Activated CD4-positive, alpha-beta T cell treated with anti-CD3 and anti-CD28 coated beads, Interleukin-2, amount 10 ng/mL, durations not matched to agents 7 days and 5 days (primary cell): ENCODE results near the gene CAPN1. TPM values are rescaled to one million over a fixed set of nuclear protein-coding genes. Genes with fewer than 3 reads are reported as not detected.
"Not testable (repeated sequence)": the region's sequence is repeated elsewhere in the genome, so short reads cannot be mapped to it uniquely, and the experiment has no call there.

Experiments used
- CTCF ChIA-PET: fragments of 350-600 bp; sonication (Branson Sonifier 250); formaldehyde crosslinking; loops from one replicate; lab custom pipeline; 2021; ENCODE audit warnings: antibody characterized with exemption; lab: Charles Lee
- POLR2A ChIA-PET: fragments of 350-600 bp; sonication (Branson Sonifier 250); formaldehyde crosslinking; loops from one replicate; lab custom pipeline; 2021; ENCODE audit warnings: antibody characterized with exemption; lab: Charles Lee
- DNase-seq: peaks from one replicate; pipeline ENCODE4 v3.0.0-alpha.2; 2020
- H3K27ac Mint-ChIP-seq: one replicate; pipeline ENCODE4 v1.8.0; 2021; ENCODE audit warnings: mild to moderate bottlenecking, moderate library complexity, mixed read lengths
- H3K27me3 Mint-ChIP-seq: one replicate; pipeline ENCODE4 v1.8.0; 2021; ENCODE audit warnings: mixed read lengths
- H3K36me3 Mint-ChIP-seq: one replicate; pipeline ENCODE4 v1.8.0; 2021; ENCODE audit warnings: low read depth, mixed read lengths
- H3K4me1 Mint-ChIP-seq: one replicate; pipeline ENCODE4 v1.8.0; 2021; ENCODE audit warnings: mixed read lengths
- H3K4me3 Mint-ChIP-seq: one replicate; pipeline ENCODE4 v1.8.0; 2021; ENCODE audit warnings: mild to moderate bottlenecking, moderate library complexity, mixed read lengths
- H3K9me3 Mint-ChIP-seq: one replicate; pipeline ENCODE4 v1.8.0; 2021; ENCODE audit warnings: mixed read lengths
- total RNA-seq, 2 experiments: library from RNA; stranded (reverse); gene quantifications; one replicate each; pipeline ENCODE4 v1.2.3, GENCODE V29; 2021

CAPN1 gene
- total RNA-seq, 2 experiments from 2014 or later: 192 to 207 TPM

DNA sequence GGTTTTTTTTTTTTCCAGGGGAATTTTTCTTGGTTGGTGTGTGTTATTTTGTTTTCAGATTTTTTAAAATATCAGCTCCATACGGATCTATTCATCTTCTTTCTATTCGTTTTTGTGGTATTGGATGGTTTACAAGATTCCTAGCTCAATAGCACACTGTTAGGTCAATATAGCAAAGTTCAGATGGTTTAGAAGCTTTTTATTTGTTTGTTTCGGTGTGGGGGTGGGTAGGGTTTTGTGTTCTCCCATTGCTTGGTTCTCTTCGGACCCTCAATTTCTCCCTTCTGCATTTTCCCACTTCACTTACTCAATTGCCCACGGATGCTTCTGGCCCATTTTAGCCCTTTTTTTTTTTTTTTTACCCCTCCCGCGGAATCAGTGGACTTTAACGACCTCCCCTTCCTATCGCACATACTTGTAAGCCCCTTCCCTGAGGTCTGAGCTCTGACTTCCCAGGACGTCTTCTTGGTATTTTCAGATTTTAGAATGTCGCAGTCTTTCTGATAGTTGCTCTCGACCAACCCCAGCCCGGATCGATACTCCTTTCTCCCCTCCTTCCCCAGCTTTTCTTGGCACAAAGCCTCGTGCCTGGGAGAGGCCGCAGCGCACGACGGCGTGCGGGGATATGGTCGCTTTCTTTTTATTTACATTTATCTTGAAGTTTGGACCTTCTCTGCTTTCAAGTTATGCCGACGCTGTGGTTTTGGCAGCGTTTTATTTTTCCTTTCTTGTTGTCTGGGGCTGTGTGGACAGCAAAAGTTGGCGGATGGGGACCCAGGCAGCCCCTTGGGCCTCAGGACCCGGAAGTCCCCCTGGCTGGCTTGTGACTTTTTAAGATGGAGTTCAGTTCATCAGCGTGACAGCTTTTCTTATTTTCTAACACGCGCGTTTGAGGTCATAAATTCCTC is 16.1 kb upstream of the CAPN1 start:
- H3K4me1 Mint-ChIP-seq: peaks cover 12% of the 10 kb centered on the region
- CTCF ChIA-PET: interaction anchor here (0.8 kb wide), 1 partner anchor 16 kb away, joined by 3 read pairs; the partner anchor contains the start of gene CAPN1
- no peak overlapping the region for H3K4me3 Mint-ChIP-seq
- H3K9me3 Mint-ChIP-seq: no peaks in the 10 kb centered on the region
- DNase-seq: no peak
- no peak overlapping the region for H3K27ac Mint-ChIP-seq
- POLR2A ChIA-PET: no interaction called here
- H3K27me3 Mint-ChIP-seq: no peaks in the 10 kb centered on the region
- no peaks in the 10 kb centered on the region for H3K36me3 Mint-ChIP-seq

GRCh38 chr11:65166893-65167292 is 14.8 kb upstream of the CAPN1 start:
- ChIA-PET CTCF (no interaction called here), POLR2A (no interaction called here)
- H3K27me3 Mint-ChIP-seq: no peaks in the 10 kb centered on the region
- H3K4me3 Mint-ChIP-seq: no peak overlapping the region
- H3K4me1 Mint-ChIP-seq: peaks cover 12% of the 10 kb centered on the region
- DNase-seq: no peak
- H3K36me3 Mint-ChIP-seq: no peaks in the 10 kb centered on the region
- H3K9me3 Mint-ChIP-seq: no peaks in the 10 kb centered on the region
- no peak overlapping the region for H3K27ac Mint-ChIP-seq

DNA sequence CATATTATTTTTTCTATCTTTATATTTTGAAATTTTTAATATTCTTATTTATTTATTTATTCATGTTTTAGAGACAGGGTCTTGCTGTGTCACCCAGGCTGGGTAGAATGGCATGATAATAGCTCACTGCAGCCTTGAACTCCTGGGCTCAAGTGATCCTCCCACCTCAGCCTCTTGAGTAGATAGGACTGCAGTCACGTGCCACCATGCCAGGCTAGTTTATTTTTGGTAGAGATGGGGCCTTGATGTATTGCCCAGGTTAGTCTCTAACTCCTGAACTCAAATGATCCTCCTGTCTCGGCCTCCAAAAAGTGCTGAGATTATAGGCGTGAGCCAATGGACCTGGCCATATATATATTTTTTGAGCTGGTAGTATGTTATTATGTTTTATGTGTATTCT is 14.1 kb upstream of the CAPN1 start:
- H3K9me3 Mint-ChIP-seq: no peaks in the 10 kb centered on the region
- H3K36me3 Mint-ChIP-seq: no peaks in the 10 kb centered on the region
- ChIA-PET POLR2A (no interaction called here), CTCF (no interaction called here)
- no peak overlapping the region for H3K27ac Mint-ChIP-seq
- H3K27me3 Mint-ChIP-seq: no peaks in the 10 kb centered on the region
- H3K4me1 Mint-ChIP-seq: peaks cover 12% of the 10 kb centered on the region
- H3K4me3 Mint-ChIP-seq: no peak overlapping the region
- DNase-seq: no peak

DNA sequence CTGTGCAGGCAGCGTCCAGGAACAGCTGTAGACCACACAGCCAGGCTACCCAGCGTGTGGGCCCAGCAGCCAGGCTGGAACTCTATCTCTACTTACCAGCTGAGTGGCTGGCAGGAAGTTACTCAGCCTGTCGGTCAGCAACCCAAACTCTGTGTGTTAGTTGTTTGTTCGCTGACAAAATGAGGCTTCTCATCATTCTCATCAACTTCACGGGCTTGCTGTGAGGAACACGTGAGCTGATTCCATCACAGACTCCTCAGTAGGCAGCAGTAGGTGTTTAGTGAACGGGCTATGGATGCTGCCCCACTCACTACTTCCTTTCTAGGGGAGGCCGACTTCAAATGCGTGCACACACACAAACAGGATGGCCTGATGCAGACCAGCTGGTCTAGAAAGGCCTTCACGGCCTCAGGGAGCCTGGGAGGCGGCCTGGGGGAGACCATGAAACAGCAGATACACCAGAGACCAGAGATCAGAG is 12.5 kb upstream of the CAPN1 start:
- Mint-ChIP-seq H3K4me3 (no peak overlapping the region), H3K4me1 (peaks cover 12% of the 10 kb centered on the region), H3K27ac (peak overlapping the region; percentile 91), H3K27me3 (no peaks in the 10 kb centered on the region), H3K36me3 (no peaks in the 10 kb centered on the region), H3K9me3 (no peaks in the 10 kb centered on the region)
- no peak for DNase-seq
- CTCF ChIA-PET: interaction anchor here (0.5 to 1.1 kb wide), 2 partner anchors 12 to 213 kb away, joined by 4 read pairs; partner anchors contain the start of gene CAPN1
- POLR2A ChIA-PET: no interaction called here

GRCh38 chr11:65170058-65170534 is 11.6 kb upstream of the CAPN1 start, which contains the start of gene SPDYC:
TSS of gene SPDYC (plus strand) at chr11:65170233. CDS start at chr11:65171358, 1,125 bp downstream.
- no peaks in the 10 kb centered on the region for H3K9me3 Mint-ChIP-seq

GRCh38 chr11:65172600-65172999 is 9.1 kb upstream of the CAPN1 start:
- Mint-ChIP-seq H3K36me3 (no peaks in the 10 kb centered on the region), H3K4me3 (no peak overlapping the region), H3K4me1 (peaks cover 12% of the 10 kb centered on the region), H3K27ac (no peak overlapping the region), H3K9me3 (no peaks in the 10 kb centered on the region), H3K27me3 (no peaks in the 10 kb centered on the region)
- CTCF ChIA-PET: interaction anchor here (1.0 to 1.4 kb wide), 3 partner anchors 9 to 159 kb away, joined by 3 to 4 read pairs (median 3); partner anchors contain the start of genes ARL2 and CAPN1
- POLR2A ChIA-PET: no interaction called here
- DNase-seq: no peak

More at GRCh38 chr11:65170058-65170534, 11.6 kb upstream of the CAPN1 start, which contains the start of gene SPDYC:
- Mint-ChIP-seq H3K4me3 (no peak within 1 kb of the TSS), H3K27me3 (no peaks in the 10 kb centered on the region), H3K4me1 (peaks cover 12% of the 10 kb centered on the region), H3K36me3 (no peaks in the 10 kb centered on the region), H3K27ac (peak within 1 kb of the TSS; percentile 91)
- POLR2A ChIA-PET: no interaction called here
- CTCF ChIA-PET: interaction anchor here (1.1 kb wide), 1 partner anchor 12 kb away, joined by 4 read pairs; the partner anchor contains the start of gene CAPN1
- DNase-seq: no peak

DNA sequence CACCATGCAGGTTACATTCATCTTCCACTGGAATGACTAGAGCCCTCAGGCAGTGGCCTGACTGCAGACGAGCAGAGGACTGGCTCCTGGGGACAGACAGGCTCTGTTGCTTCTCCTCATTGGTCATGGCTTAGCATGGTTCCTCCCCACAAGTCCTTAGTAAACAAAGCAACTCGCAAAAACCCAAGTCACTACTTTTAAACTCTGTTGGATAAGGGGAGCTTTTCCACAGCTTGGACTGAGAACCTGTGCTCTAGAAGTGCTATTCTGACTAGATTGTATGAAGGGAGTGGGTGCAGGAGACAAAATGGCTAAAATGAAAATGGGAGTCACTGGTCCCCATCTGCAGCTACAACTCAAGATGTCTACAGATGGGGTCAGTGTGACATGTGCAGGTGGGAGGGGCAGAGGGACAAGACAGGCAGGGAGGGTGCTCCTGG is 7.1 kb upstream of the CAPN1 start:
- CTCF ChIA-PET, H3K27ac Mint-ChIP-seq, H3K27me3 Mint-ChIP-seq, H3K4me3 Mint-ChIP-seq, H3K36me3 Mint-ChIP-seq, H3K4me1 Mint-ChIP-seq, H3K9me3 Mint-ChIP-seq, DNase-seq: not testable (repeated sequence)
- POLR2A ChIA-PET: interaction anchor here (0.6 kb wide), 1 partner anchor 798 kb away, joined by 14 read pairs; no protein-coding TSS in a partner anchor

- peak overlapping the region; percentile 80 for H3K4me3 Mint-ChIP-seq
- H3K36me3 Mint-ChIP-seq: peaks cover 11% of the 10 kb centered on the region
- CTCF ChIA-PET: interaction anchor here (0.8 to 1.9 kb wide), 10 partner anchors 9 to 65 kb away, joined by 3 to 9 read pairs (median 4); partner anchors contain the start of genes FAU, MRPL49, SPDYC and ZNHIT2
These were observed 705 bp upstream of the CAPN1 start for GRCh38 chr11:65180877-65181568.

DNA sequence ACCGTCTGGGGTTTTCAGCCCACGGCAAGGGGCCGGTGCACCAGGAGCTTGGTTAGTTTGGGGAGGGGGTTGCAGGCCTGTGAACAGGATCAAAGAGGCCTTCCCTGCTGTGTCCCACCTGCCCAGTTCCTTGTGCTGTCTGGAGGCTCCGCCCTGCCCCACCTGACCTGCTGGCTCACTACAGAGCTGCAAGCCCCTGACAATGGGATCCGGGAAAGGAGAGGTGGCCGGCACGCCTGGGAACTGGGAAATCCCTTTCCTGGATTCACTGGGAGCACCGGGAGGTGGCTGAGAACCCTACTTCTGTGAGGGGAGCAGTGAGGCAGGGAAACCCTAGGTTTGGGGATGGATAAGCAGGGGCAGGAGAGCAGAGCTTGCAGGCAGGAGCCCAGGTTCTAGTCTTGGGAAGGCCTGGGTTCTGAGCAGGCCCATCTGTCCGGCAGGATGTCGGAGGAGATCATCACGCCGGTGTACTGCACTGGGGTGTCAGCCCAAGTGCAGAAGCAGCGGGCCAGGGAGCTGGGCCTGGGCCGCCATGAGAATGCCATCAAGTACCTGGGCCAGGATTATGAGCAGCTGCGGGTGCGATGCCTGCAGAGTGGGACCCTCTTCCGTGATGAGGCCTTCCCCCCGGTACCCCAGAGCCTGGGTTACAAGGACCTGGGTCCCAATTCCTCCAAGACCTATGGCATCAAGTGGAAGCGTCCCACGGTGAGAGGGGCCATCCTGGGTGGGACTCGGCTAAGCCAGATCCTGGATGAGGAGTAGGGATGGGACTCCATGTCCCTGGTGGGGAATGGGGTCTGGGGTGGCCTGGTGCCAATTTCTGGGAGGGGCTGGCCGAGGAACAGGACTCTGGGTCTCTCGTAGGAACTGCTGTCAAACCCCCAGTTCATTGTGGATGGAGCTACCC is 786 bp downstream of the CAPN1 start:
- POLR2A ChIA-PET: no interaction called here
- CTCF ChIA-PET: interaction anchor here (1.2 to 1.9 kb wide), 5 partner anchors 13 to 65 kb away, joined by 3 to 9 read pairs (median 6); partner anchors contain the start of genes SPDYC and ZNHIT2
- Mint-ChIP-seq H3K4me1 (peaks cover 21% of the 10 kb centered on the region), H3K9me3 (no peaks in the 10 kb centered on the region), H3K27ac (peak overlapping the region; percentile 80), H3K36me3 (peaks cover 23% of the 10 kb centered on the region), H3K27me3 (peaks cover 10% of the 10 kb centered on the region), H3K4me3 (peak overlapping the region; percentile 84)
- DNase-seq: no peak

More at GRCh38 chr11:65180877-65181568, 705 bp upstream of the CAPN1 start:
- H3K4me1 Mint-ChIP-seq: peaks cover 21% of the 10 kb centered on the region
- no peaks in the 10 kb centered on the region for H3K9me3 Mint-ChIP-seq
- peak; percentile 61 for DNase-seq
- peaks cover 10% of the 10 kb centered on the region for H3K27me3 Mint-ChIP-seq
- POLR2A ChIA-PET: interaction anchor here (0.6 kb wide), 2 partner anchors 28 to 325 kb away, joined by 3 read pairs; no protein-coding TSS in a partner anchor
- H3K27ac Mint-ChIP-seq: no peak overlapping the region

GRCh38 chr11:65183201-65183891 is 1.6 kb downstream of the CAPN1 start:
- POLR2A ChIA-PET: no interaction called here

DNA sequence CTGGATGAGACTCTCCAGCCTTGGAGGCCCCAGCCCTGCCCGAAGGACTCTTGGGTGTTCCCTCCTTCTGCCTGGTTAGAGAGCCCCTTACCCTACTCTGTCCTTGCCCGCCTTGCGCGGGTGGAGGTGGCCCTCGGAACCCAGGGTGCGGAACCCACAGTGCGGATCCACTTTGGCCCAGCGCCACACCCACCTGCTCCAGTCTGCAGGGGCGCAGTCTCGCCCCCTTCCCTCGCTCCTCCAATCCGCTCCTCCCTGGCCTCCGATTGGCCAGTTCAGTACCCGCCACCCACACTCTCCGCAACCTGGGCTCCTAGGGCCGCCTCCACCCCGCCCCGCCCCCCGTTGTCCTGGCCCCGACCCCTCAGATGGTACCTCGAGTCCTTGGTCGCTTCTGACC is 2.4 kb downstream of the CAPN1 start:
- H3K27me3 Mint-ChIP-seq: peaks cover 4% of the 10 kb centered on the region
- CTCF ChIA-PET: interaction anchor here (1.9 kb wide), 1 partner anchor 132 kb away, joined by 5 read pairs; no protein-coding TSS in a partner anchor
- peaks cover 21% of the 10 kb centered on the region for H3K4me1 Mint-ChIP-seq
- H3K36me3 Mint-ChIP-seq: peaks cover 29% of the 10 kb centered on the region
- no peaks in the 10 kb centered on the region for H3K9me3 Mint-ChIP-seq
- DNase-seq: no peak
- no peak overlapping the region for H3K4me3 Mint-ChIP-seq
- POLR2A ChIA-PET: no interaction called here
- peak overlapping the region; percentile 19 for H3K27ac Mint-ChIP-seq

More at GRCh38 chr11:65183201-65183891, 1.6 kb downstream of the CAPN1 start:
- CTCF ChIA-PET: interaction anchor here (1.9 kb wide), 2 partner anchors 22 to 133 kb away, joined by 5 to 6 read pairs; no protein-coding TSS in a partner anchor
- H3K36me3 Mint-ChIP-seq: peaks cover 24% of the 10 kb centered on the region
- H3K27ac Mint-ChIP-seq: no peak overlapping the region
- H3K4me3 Mint-ChIP-seq: peak overlapping the region; percentile 84
- no peak for DNase-seq
- H3K27me3 Mint-ChIP-seq: peaks cover 8% of the 10 kb centered on the region
- peaks cover 21% of the 10 kb centered on the region for H3K4me1 Mint-ChIP-seq
- no peaks in the 10 kb centered on the region for H3K9me3 Mint-ChIP-seq
